K562 (cell line): Measurements from ENCODE around the gene SCN2B. TPM values are rescaled to one million over a fixed set of nuclear protein-coding genes. Genes with fewer than 3 reads are reported as not detected.

Source experiments
- DIDO1 ChIP-seq: fragments of 450-650 bp; IDR thresholded peaks from 2 replicates; pipeline ENCODE4 v1.6.1; 2016; ENCODE audit warnings: low read depth, missing biosample characterization, missing genetic modification characterization
- JUN ChIP-seq, 2 experiments: sonication (generic) in 1 of 2; formaldehyde crosslinking in 1 of 2; IDR thresholded peaks; 2 replicates each; pipeline versions ENCODE4 v1.6.1 to v1.8.0; 2012 to 2022; ENCODE audit warnings: borderline replicate concordance in 2 of 2, mild to moderate bottlenecking in 2 of 2, improper control_type of control experiment in 1 of 2, low read depth in 1 of 2, low read length in 1 of 2, missing genetic modification reagents in 1 of 2
- KAT2B ChIP-seq: IDR thresholded peaks from one replicate; pipeline ENCODE4 v1.6.1; 2012; ENCODE audit warnings: low read depth, mild to moderate bottlenecking, control low read depth, inconsistent platforms, low read length, moderate library complexity
- MAZ ChIP-seq, 2 experiments: fragments of 450-650 bp in 1 of 2; sonication (generic) in 1 of 2; formaldehyde crosslinking; IDR thresholded peaks in 1 of 2; conservative IDR thresholded peaks in 1 of 2; 2 replicates each; pipeline versions ENCODE4 v1.4.0 to v1.5.0; 2020; ENCODE audit warnings: mild to moderate bottlenecking in 1 of 2, missing genetic modification reagents in 1 of 2
- MCM2 ChIP-seq: fragments of 450-650 bp; IDR thresholded peaks from 2 replicates; pipeline ENCODE4 v1.6.1; 2017; ENCODE audit warnings: low read depth, mild to moderate bottlenecking
- NFYB ChIP-seq: IDR thresholded peaks from 2 replicates; pipeline ENCODE4 v1.6.1; 2011; ENCODE audit warnings: mild to moderate bottlenecking, moderate library complexity; ENCODE audit not compliant: insufficient read length; ENCODE audit errors: extremely low read depth
- NRF1 ChIP-seq, 2 experiments: fragments of 450-650 bp; IDR thresholded peaks in 1 of 2; conservative IDR thresholded peaks in 1 of 2; 2 replicates each; pipeline ENCODE4 v1.6.1; 2014; ENCODE audit warnings: mild to moderate bottlenecking in 2 of 2
- PHF8 ChIP-seq: fragments of 200-600 bp; sonication (generic); IDR thresholded peaks from 2 replicates; pipeline ENCODE4 v1.6.1; 2012; ENCODE audit warnings: mixed run types, mild to moderate bottlenecking, inconsistent platforms, low read length, moderate library complexity, borderline replicate concordance
- POLR2AphosphoS2 ChIP-seq: IDR thresholded peaks from 2 replicates; pipeline ENCODE4 v1.6.1; 2012; ENCODE audit warnings: low read length, improper control_type of control experiment
- PRMT5 ChIP-seq: sonication (generic); formaldehyde crosslinking; IDR thresholded peaks from 2 replicates; pipeline ENCODE4 v1.5.0; 2020; ENCODE audit warnings: missing genetic modification reagents
- RBM22 ChIP-seq: fragments of 200-400 bp; formaldehyde crosslinking; IDR thresholded peaks from 2 replicates; pipeline ENCODE4 v1.6.1; 2018; ENCODE audit warnings: low read length, low read depth; ENCODE audit not compliant: poor library complexity, severe bottlenecking
- SIRT6 ChIP-seq: IDR thresholded peaks from one replicate; pipeline ENCODE4 v1.6.1; 2012; ENCODE audit warnings: low read depth, mild to moderate bottlenecking, control low read depth, inconsistent platforms, low read length, moderate library complexity
- SMARCA4 ChIP-seq: fragments of 450-650 bp; IDR thresholded peaks from 2 replicates; pipeline ENCODE4 v1.6.1; 2016
- SREBF1 ChIP-seq: fragments of 150-350 bp; IDR thresholded peaks from 2 replicates; pipeline ENCODE4 v1.6.1; 2014; ENCODE audit warnings: antibody characterized with exemption, low read depth, low read length, borderline replicate concordance
- TSC22D4 ChIP-seq: fragments of 450-650 bp; IDR thresholded peaks from 2 replicates; pipeline ENCODE4 v1.6.1; 2016; ENCODE audit warnings: missing genetic modification characterization, missing biosample characterization, control low read depth
- ZKSCAN3 ChIP-seq: fragments of 250-450 bp; sonication (Bioruptor Pico); IDR thresholded peaks from 2 replicates; pipeline ENCODE4 v1.4.0; 2020
- ZNF76 ChIP-seq: fragments of 250-450 bp; sonication (Bioruptor Pico); IDR thresholded peaks from 2 replicates; pipeline ENCODE4 v1.4.0; 2020; ENCODE audit warnings: mild to moderate bottlenecking, moderate library complexity, borderline replicate concordance
- polyA plus RNA-seq, 8 experiments: library from polyadenylated mRNA; depleted of rRNA in 4 of 8; stranded (reverse) in 5 of 8; unstranded in 3 of 8; fragments of >200 nt; fragmentation: Nextera tagmentation in 2 of 8; fragmentation: Illumina TruSeq in 1 of 8; extraction: Ambion mirVana in 2 of 8; extraction: Trizol in 1 of 8; gene quantifications; 2 replicates each; pipeline versions ENCODE4 v1.2.1 to v1.2.3, GENCODE V29; 2011 to 2014; ENCODE audit warnings: inconsistent platforms in 1 of 8, missing spikeins in 1 of 8
- total RNA-seq, 7 experiments: library from RNA; depleted of rRNA in 6 of 7; stranded (reverse); fragments of >200 nt in 6 of 7; fragmentation: Illumina TruSeq in 2 of 7; extraction: Trizol in 2 of 7; gene quantifications; 2 replicates each; pipeline versions ENCODE4 v1.2.1 to v1.2.3, GENCODE V29; 2011 to 2021; ENCODE audit warnings: low replicate concordance in 1 of 7
- TF ChIP-seq, protein P1 (sequence below): fragments of 450-650 bp; IDR thresholded peaks from 2 replicates; pipeline ENCODE4 v1.6.1; 2016; ENCODE audit warnings: low read depth
- TF ChIP-seq, protein P2 (sequence below): sonication (generic); formaldehyde crosslinking; IDR thresholded peaks from 2 replicates; pipeline ENCODE4 v1.8.0; 2022; ENCODE audit warnings: missing genetic modification reagents, mild to moderate bottlenecking, moderate library complexity, borderline replicate concordance

The SCN2B gene
- total and polyA plus RNA-seq, 9 of the 15 experiments (the other 6 are each of a cell fraction or from before 2014, with no cell fraction given), result not detected

GRCh38 chr11:118171269-118172062 is 5.0 kb downstream of the SCN2B start (continued):
- TF ChIP-seq, protein P1, sequence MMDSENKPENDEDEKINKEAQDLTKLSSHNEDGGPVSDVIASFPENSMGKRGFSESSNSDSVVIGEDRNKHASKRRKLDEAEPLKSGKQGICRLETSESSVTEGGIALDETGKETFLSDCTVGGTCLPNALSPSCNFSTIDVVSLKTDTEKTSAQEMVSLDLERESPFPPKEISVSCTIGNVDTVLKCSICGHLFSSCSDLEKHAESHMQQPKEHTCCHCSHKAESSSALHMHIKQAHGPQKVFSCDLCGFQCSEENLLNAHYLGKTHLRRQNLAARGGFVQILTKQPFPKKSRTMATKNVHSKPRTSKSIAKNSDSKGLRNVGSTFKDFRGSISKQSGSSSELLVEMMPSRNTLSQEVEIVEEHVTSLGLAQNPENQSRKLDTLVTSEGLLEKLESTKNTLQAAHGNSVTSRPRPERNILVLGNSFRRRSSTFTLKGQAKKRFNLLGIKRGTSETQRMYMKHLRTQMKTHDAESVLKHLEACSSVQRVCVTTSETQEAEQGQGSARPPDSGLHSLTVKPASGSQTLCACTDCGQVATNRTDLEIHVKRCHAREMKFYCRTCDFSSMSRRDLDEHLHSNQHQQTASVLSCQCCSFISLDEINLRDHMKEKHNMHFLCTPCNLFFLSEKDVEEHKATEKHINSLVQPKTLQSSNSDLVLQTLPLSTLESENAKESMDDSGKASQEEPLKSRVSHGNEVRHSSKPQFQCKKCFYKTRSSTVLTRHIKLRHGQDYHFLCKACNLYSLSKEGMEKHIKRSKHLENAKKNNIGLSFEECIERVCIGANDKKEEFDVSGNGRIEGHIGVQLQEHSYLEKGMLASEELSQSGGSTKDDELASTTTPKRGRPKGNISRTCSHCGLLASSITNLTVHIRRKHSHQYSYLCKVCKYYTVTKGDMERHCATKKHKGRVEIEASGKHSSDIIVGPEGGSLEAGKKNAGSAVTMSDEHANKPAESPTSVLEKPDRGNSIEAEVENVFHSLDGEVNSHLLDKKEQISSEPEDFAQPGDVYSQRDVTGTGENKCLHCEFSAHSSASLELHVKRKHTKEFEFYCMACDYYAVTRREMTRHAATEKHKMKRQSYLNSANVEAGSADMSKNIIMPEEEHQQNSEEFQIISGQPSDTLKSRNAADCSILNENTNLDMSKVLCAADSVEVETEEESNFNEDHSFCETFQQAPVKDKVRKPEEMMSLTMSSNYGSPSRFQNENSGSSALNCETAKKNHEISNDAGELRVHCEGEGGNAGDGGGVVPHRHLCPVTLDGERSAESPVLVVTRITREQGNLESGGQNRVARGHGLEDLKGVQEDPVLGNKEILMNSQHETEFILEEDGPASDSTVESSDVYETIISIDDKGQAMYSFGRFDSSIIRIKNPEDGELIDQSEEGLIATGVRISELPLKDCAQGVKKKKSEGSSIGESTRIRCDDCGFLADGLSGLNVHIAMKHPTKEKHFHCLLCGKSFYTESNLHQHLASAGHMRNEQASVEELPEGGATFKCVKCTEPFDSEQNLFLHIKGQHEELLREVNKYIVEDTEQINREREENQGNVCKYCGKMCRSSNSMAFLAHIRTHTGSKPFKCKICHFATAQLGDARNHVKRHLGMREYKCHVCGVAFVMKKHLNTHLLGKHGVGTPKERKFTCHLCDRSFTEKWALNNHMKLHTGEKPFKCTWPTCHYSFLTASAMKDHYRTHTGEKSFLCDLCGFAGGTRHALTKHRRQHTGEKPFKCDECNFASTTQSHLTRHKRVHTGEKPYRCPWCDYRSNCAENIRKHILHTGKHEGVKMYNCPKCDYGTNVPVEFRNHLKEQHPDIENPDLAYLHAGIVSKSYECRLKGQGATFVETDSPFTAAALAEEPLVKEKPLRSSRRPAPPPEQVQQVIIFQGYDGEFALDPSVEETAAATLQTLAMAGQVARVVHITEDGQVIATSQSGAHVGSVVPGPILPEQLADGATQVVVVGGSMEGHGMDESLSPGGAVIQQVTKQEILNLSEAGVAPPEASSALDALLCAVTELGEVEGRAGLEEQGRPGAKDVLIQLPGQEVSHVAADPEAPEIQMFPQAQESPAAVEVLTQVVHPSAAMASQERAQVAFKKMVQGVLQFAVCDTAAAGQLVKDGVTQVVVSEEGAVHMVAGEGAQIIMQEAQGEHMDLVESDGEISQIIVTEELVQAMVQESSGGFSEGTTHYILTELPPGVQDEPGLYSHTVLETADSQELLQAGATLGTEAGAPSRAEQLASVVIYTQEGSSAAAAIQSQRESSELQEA, result no peak
- no peak for TF ChIP-seq ZNF76 (CRISPR knock-in tag)
- no peak for TF ChIP-seq ZKSCAN3 (CRISPR knock-in tag)
- TF ChIP-seq PHF8, result no peak; the same call in 1 of the 2 replicates
- no peak for TF ChIP-seq SIRT6
- TF ChIP-seq NFYB, result no peak
- TF ChIP-seq SMARCA4, result no peak
- no peak for TF ChIP-seq TSC22D4
- no peak for TF ChIP-seq KAT2B
- TF ChIP-seq MAZ (CRISPR knock-in tag; conservative IDR thresholded peaks at IDR 0.05 in 1 of 2, IDR thresholded peaks at IDR 0.05 in 1 of 2), result peak in 1 of 2 experiments; percentile 53; a peak in 2 of 4 replicates
- TF ChIP-seq POLR2AphosphoS2, result no peak
- no peak for TF ChIP-seq MCM2
- TF ChIP-seq DIDO1, result no peak
- TF ChIP-seq, protein P2, sequence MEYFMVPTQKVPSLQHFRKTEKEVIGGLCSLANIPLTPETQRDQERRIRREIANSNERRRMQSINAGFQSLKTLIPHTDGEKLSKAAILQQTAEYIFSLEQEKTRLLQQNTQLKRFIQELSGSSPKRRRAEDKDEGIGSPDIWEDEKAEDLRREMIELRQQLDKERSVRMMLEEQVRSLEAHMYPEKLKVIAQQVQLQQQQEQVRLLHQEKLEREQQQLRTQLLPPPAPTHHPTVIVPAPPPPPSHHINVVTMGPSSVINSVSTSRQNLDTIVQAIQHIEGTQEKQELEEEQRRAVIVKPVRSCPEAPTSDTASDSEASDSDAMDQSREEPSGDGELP (CRISPR knock-in tag), result peak; percentile 77
- no peak for TF ChIP-seq PRMT5 (CRISPR knock-in tag)
- TF ChIP-seq NRF1 (conservative IDR thresholded peaks at IDR 0.05 in 1 of 2, IDR thresholded peaks at IDR 0.05 in 1 of 2), result no peak
- TF ChIP-seq SREBF1, result no peak
- TF ChIP-seq JUN (IDR thresholded peaks at IDR 0.05; ENCODE audit: borderline replicate concordance, low read depth, low read length), result no peak
- TF ChIP-seq JUN (CRISPR knock-in tag; IDR thresholded peaks at IDR 0.05; ENCODE audit: borderline replicate concordance), result no peak
- TF ChIP-seq RBM22, result no peak
